Tibial nerve (tissue), 4 donors: ENCODE measurements around the gene ITGA8. TPM values are rescaled to one million over a fixed set of nuclear protein-coding genes. Genes with fewer than 3 reads are reported as not detected.

Source experiments
- DNase-seq, 2 donors: peaks; one replicate each; pipeline ENCODE4 v3.0.0-alpha.2; 2019; ENCODE audit warnings: low spot score in 2 of 2
- H3K27ac ChIP-seq, 4 donors: fragments of 200-600 bp; sonication (generic) in 3 of 4; one replicate each; pipeline ENCODE4 v1.5.1; 2017 to 2019; ENCODE audit warnings: mild to moderate bottlenecking in 1 of 4
- H3K27me3 ChIP-seq, 2 donors: fragments of 200-600 bp; sonication (generic) in 1 of 2; one replicate each; pipeline versions ENCODE4 v1.5.1 to v1.6.0; 2017 to 2019
- H3K36me3 ChIP-seq, 3 donors: fragments of 200-600 bp; sonication (generic); one replicate each; pipeline ENCODE4 v1.5.1; 2018 to 2019
- H3K4me1 ChIP-seq, 4 donors: fragments of 200-600 bp; sonication (generic) in 3 of 4; one replicate each; pipeline ENCODE4 v1.5.1; 2017 to 2019
- H3K4me3 ChIP-seq, 4 donors: fragments of 200-600 bp; sonication (generic) in 3 of 4; one replicate each; pipeline ENCODE4 v1.5.1; 2017 to 2019; ENCODE audit warnings: mild to moderate bottlenecking in 1 of 4, moderate library complexity in 1 of 4
- H3K9me3 ChIP-seq, 4 donors: fragments of 200-600 bp; sonication (generic) in 3 of 4; one replicate each; pipeline ENCODE4 v1.5.1; 2017 to 2019
- CTCF ChIP-seq, 5 experiments: fragments of 200-600 bp in 3 of 5; fragments of 450-650 bp in 2 of 5; sonication (generic) in 3 of 5; IDR thresholded peaks; one replicate each; pipeline ENCODE4 v1.5.1; 2016 to 2019; ENCODE audit warnings: antibody characterized with exemption in 5 of 5, mild to moderate bottlenecking in 3 of 5, moderate library complexity in 2 of 5
- EP300 ChIP-seq, 2 donors: sonication (generic); formaldehyde crosslinking; IDR thresholded peaks; one replicate each; pipeline ENCODE4 v1.6.1; 2017; ENCODE audit warnings: antibody characterized with exemption in 2 of 2, mild to moderate bottlenecking in 1 of 2
- POLR2A ChIP-seq, 2 donors: fragments of 450-650 bp; IDR thresholded peaks; one replicate each; pipeline ENCODE4 v1.6.1; 2017; ENCODE audit warnings: antibody characterized with exemption in 2 of 2, mild to moderate bottlenecking in 2 of 2, moderate library complexity in 2 of 2
- WGBS, 2 donors: methylation state at CpG; one replicate each; pipeline ENCODE4 v1.1.5; 2018; 5-methylcytosine and 5-hydroxymethylcytosine counted together
- total RNA-seq, 4 donors: library from RNA; depleted of rRNA; stranded (reverse); fragments of >200 nt; gene quantifications; one replicate each; pipeline ENCODE4 v1.1.0, GENCODE V29; 2016

ITGA8 gene
- total RNA-seq, 4 donors from 2014 or later = 1.5 to 8.7 (median 4.3) TPM

GRCh38 chr10:15487376-15487775 lies 232.3 kb downstream of the ITGA8 start:
- WGBS, 2 donors = 57 to 71% methylated on average over 4 of the region's 4 CpGs
- Histone ChIP-seq H3K4me3 (no peak overlapping the region), H3K36me3 (no peaks in the 10 kb centered on the region), H3K27ac (no peak overlapping the region), H3K9me3 (no peaks in the 10 kb centered on the region), H3K4me1 (no peaks in the 10 kb centered on the region), H3K27me3 (no peaks in the 10 kb centered on the region)
- no peak for DNase-seq
- TF ChIP-seq CTCF (IDR thresholded peaks at IDR 0.05) (no peak), POLR2A (IDR thresholded peaks at IDR 0.05) (no peak), EP300 (IDR thresholded peaks at IDR 0.05) (no peak)

- no peaks in the 10 kb centered on the region for H3K27me3 ChIP-seq
- DNase-seq = no peak
- no peak overlapping the region for H3K27ac ChIP-seq
- H3K4me1 ChIP-seq = no peaks in the 10 kb centered on the region
- TF ChIP-seq EP300 (IDR thresholded peaks at IDR 0.05) = no peak
- no peak for TF ChIP-seq POLR2A (IDR thresholded peaks at IDR 0.05)
- no peak for TF ChIP-seq CTCF (IDR thresholded peaks at IDR 0.05)
- H3K4me3 ChIP-seq = no peak overlapping the region
- no peaks in the 10 kb centered on the region for H3K9me3 ChIP-seq
- WGBS, 2 donors = 42 to 53% methylated on average over 4 of the region's 4 CpGs
- no peaks in the 10 kb centered on the region for H3K36me3 ChIP-seq
Observed at GRCh38 chr10:15486404-15486803, 233.3 kb downstream of the ITGA8 start.

- Histone ChIP-seq H3K27me3 (no peaks in the 10 kb centered on the region), H3K27ac (no peak overlapping the region), H3K4me1 (no peaks in the 10 kb centered on the region), H3K36me3 (no peaks in the 10 kb centered on the region), H3K4me3 (no peak overlapping the region), H3K9me3 (no peaks in the 10 kb centered on the region)
- TF ChIP-seq CTCF (IDR thresholded peaks at IDR 0.05) = no peak
- TF ChIP-seq EP300 (IDR thresholded peaks at IDR 0.05) = no peak
- no peak for TF ChIP-seq POLR2A (IDR thresholded peaks at IDR 0.05)
- WGBS, 2 donors = 62 to 64% methylated on average over 5 of the region's 5 CpGs
- DNase-seq = no peak
Observed at GRCh38 chr10:15485684-15486316, 233.9 kb downstream of the ITGA8 start.

GRCh38 chr10:15485027-15485426 lies 234.7 kb downstream of the ITGA8 start:
- no peaks in the 10 kb centered on the region for H3K36me3 ChIP-seq
- no peaks in the 10 kb centered on the region for H3K4me1 ChIP-seq
- H3K27me3 ChIP-seq = no peaks in the 10 kb centered on the region
- DNase-seq = no peak
- H3K4me3 ChIP-seq = no peak overlapping the region
- WGBS, 2 donors = 23 to 31% methylated on average over 3 of the region's 3 CpGs
- H3K27ac ChIP-seq = no peak overlapping the region
- TF ChIP-seq EP300 (IDR thresholded peaks at IDR 0.05) (no peak), POLR2A (IDR thresholded peaks at IDR 0.05) (no peak)
- no peaks in the 10 kb centered on the region for H3K9me3 ChIP-seq

GRCh38 chr10:15484128-15484527 lies 235.6 kb downstream of the ITGA8 start:
- Histone ChIP-seq H3K4me3 (no peak overlapping the region), H3K4me1 (no peaks in the 10 kb centered on the region), H3K9me3 (no peaks in the 10 kb centered on the region), H3K27ac (no peak overlapping the region), H3K27me3 (no peaks in the 10 kb centered on the region), H3K36me3 (no peaks in the 10 kb centered on the region)
- WGBS, 2 donors = 76 to 87% methylated on average over 3 of the region's 3 CpGs
- no peak for DNase-seq
- TF ChIP-seq POLR2A (IDR thresholded peaks at IDR 0.05) (no peak), CTCF (IDR thresholded peaks at IDR 0.05) (no peak), EP300 (IDR thresholded peaks at IDR 0.05) (no peak)
